Measurements from ENCODE around the gene FBXO40.
"Not testable (repeated sequence)": the region's sequence is repeated elsewhere in the genome, so short reads cannot be mapped to it uniquely, and the experiment has no call there.

FBXO40 gene

GRCh38 chr3:121592856-121593702 lies at the start of gene FBXO40:
Gene FBXO40, plus strand, starts transcription at chr3:121593379. Its CDS starts 27,197 bp downstream, at chr3:121620576.
- DNase-seq = peak; percentile 54

GRCh38 chr3:121545049-121545573 lies 48.1 kb upstream of the FBXO40 start:
- DNase-seq = no peak

- DNase-seq = peak; percentile 89
These were observed 47.4 kb upstream of the FBXO40 start, which contains the start of gene POLQ for GRCh38 chr3:121545574-121546455. Gene POLQ, minus strand, starts transcription at chr3:121545988. Its CDS starts 111 bp downstream, at chr3:121545877.

- no peak for DNase-seq
These were observed 40.8 kb upstream of the FBXO40 start for GRCh38 chr3:121552379-121552778.

- no peak for DNase-seq
These were observed 40.4 kb upstream of the FBXO40 start for GRCh38 chr3:121552797-121553196.

- no peak for DNase-seq
These were observed 35.7 kb upstream of the FBXO40 start for GRCh38 chr3:121557426-121557934.

- no peak for DNase-seq
These were observed 31.0 kb upstream of the FBXO40 start for GRCh38 chr3:121562148-121562547.

- no peak for DNase-seq
These were observed 26.4 kb upstream of the FBXO40 start for GRCh38 chr3:121566773-121567172.

GRCh38 chr3:121567649-121568048 lies 25.5 kb upstream of the FBXO40 start, which contains the start of gene ARGFX:
Gene ARGFX, plus strand, starts transcription at chr3:121567949. Its CDS starts 2,765 bp downstream, at chr3:121570714.
- DNase-seq = no peak

GRCh38 chr3:121574449-121574848 lies 18.7 kb upstream of the FBXO40 start:
- no peak for DNase-seq

GRCh38 chr3:121581691-121582090 lies 11.5 kb upstream of the FBXO40 start:
- no peak for DNase-seq

- DNase-seq = no peak
These were observed 8.8 kb upstream of the FBXO40 start for GRCh38 chr3:121584418-121584817.

GRCh38 chr3:121593806-121594205 lies 627 bp downstream of the FBXO40 start:
- not testable (repeated sequence) for DNase-seq

- no peak for DNase-seq
These were observed 1.7 kb downstream of the FBXO40 start for GRCh38 chr3:121594850-121595249.

- DNase-seq = no peak
These were observed 2.7 kb downstream of the FBXO40 start for GRCh38 chr3:121595765-121596406.

- DNase-seq = no peak
These were observed 5.4 kb downstream of the FBXO40 start for GRCh38 chr3:121598564-121598963.

GRCh38 chr3:121599900-121600299 lies 6.7 kb downstream of the FBXO40 start:
- DNase-seq = not testable (repeated sequence)

GRCh38 chr3:121601212-121601812 lies 8.1 kb downstream of the FBXO40 start:
- no peak for DNase-seq

- DNase-seq = no peak
These were observed 11.6 kb downstream of the FBXO40 start for GRCh38 chr3:121604759-121605158.

GRCh38 chr3:121606106-121606505 lies 12.9 kb downstream of the FBXO40 start:
- no peak for DNase-seq

GRCh38 chr3:121619691-121620090 lies 26.5 kb downstream of the FBXO40 start:
- no peak for DNase-seq

- DNase-seq = no peak
These were observed 28.3 kb downstream of the FBXO40 start for GRCh38 chr3:121621491-121621890.

Data from NCI-H2029 treated with DMSO at 0.1 percent for 48 hours (cell line).